Natural killer cell (primary cell): ENCODE measurements around the gene ZNF367. TPM values are rescaled to one million over a fixed set of nuclear protein-coding genes. Genes with fewer than 3 reads are reported as not detected.

Experiments used
- ATAC-seq, 3 donors: fragments of 150-1000 bp in 2 of 3; fragments of 200-7000 bp in 1 of 3; cut with Tn5 transposase; 1 replicate in 1 of 3; 2 replicates in 2 of 3; pipeline ENCODE4 v1.10.0; 2021; ENCODE audit warnings: mild to moderate bottlenecking in 2 of 3, moderate library complexity in 2 of 3
- DNase-seq, 2 donors: peaks; one replicate each; pipeline versions ENCODE4 v3.0.0 to v3.0.0-alpha.2; 2013 to 2021; ENCODE audit warnings: mixed read lengths in 1 of 2
- H3K27ac ChIP-seq: one replicate; pipeline ENCODE4 v1.5.1; 2013; ENCODE audit warnings: mild to moderate bottlenecking, low read length
- H3K27me3 ChIP-seq: one replicate; pipeline ENCODE4 v1.6.1; 2013; ENCODE audit warnings: low read length; ENCODE audit not compliant: control insufficient read depth, insufficient read depth
- H3K36me3 ChIP-seq: one replicate; pipeline ENCODE4 v1.6.1; 2013; ENCODE audit warnings: low read length; ENCODE audit not compliant: control insufficient read depth, insufficient read depth
- H3K4me1 ChIP-seq: one replicate; pipeline ENCODE4 v1.6.1; 2013; ENCODE audit warnings: low read length; ENCODE audit not compliant: control insufficient read depth, insufficient read depth
- H3K4me3 ChIP-seq: one replicate; pipeline ENCODE4 v1.5.1; 2013; ENCODE audit warnings: low read length
- H3K9me3 ChIP-seq: one replicate; pipeline ENCODE4 v1.6.1; 2013; ENCODE audit warnings: low read length; ENCODE audit not compliant: control insufficient read depth, insufficient read depth
- H3K27ac Mint-ChIP-seq, 2 donors: one replicate each; pipeline ENCODE4 v1.8.0; 2022; ENCODE audit warnings: mild to moderate bottlenecking in 2 of 2, mixed read lengths in 2 of 2, moderate library complexity in 1 of 2
- H3K27me3 Mint-ChIP-seq, 2 donors: one replicate each; pipeline ENCODE4 v1.8.0; 2022; ENCODE audit warnings: low read depth in 2 of 2, mixed read lengths in 2 of 2
- H3K36me3 Mint-ChIP-seq: one replicate; pipeline ENCODE4 v1.8.0; 2022; ENCODE audit warnings: mixed read lengths
- H3K4me1 Mint-ChIP-seq, 2 donors: one replicate each; pipeline ENCODE4 v1.8.0; 2022; ENCODE audit warnings: mixed read lengths in 2 of 2
- H3K4me3 Mint-ChIP-seq: one replicate; pipeline ENCODE4 v1.8.0; 2022; ENCODE audit warnings: mild to moderate bottlenecking, moderate library complexity, mixed read lengths
- H3K9me3 Mint-ChIP-seq, 2 donors: one replicate each; pipeline ENCODE4 v1.8.0; 2022; ENCODE audit warnings: mixed read lengths in 2 of 2
- CTCF ChIP-seq: fragments of 200-600 bp; IDR thresholded peaks from one replicate; pipeline ENCODE4 v1.8.0; 2022; ENCODE audit warnings: antibody characterized with exemption
- WGBS: methylation state at CpG from one replicate; pipeline ENCODE4 v1.1.7; 2013; ENCODE audit warnings: missing lambda C conversion rate; ENCODE audit not compliant: insufficient coverage; 5-methylcytosine and 5-hydroxymethylcytosine counted together
- intact Hi-C: fragments of 100-400 bp; cut with micrococcal nuclease; formaldehyde crosslinking; loops from one replicate; pipeline ENCODE4 v1.14.2; 2022
- total RNA-seq, 4 donors: library from RNA; stranded (reverse); fragments of 120-200 nt in 1 of 4; gene quantifications; one replicate each; pipeline versions ENCODE4 v1.2.3 to v1.2.4, GENCODE V29; 2013 to 2022

ZNF367 gene
- total RNA-seq, 3 donors from 2014 or later (not counting 1 experiment from before 2014, with no cell fraction given): 4.4 to 6.2 (median 4.5) TPM

GRCh38 chr9:96348261-96348660 is 69.9 kb downstream of the ZNF367 start:
- Histone ChIP-seq H3K27ac (no peak overlapping the region), H3K4me1 (no peaks in the 10 kb centered on the region), H3K4me3 (no peak overlapping the region), H3K9me3 (no peaks in the 10 kb centered on the region), H3K27me3 (no peaks in the 10 kb centered on the region), H3K36me3 (no peaks in the 10 kb centered on the region)
- 93% methylated on average over 5 of the region's 5 CpGs for WGBS
- no peak for ATAC-seq
- Mint-ChIP-seq H3K4me1 (no peaks in the 10 kb centered on the region), H3K27ac (no peak overlapping the region), H3K9me3 (no peaks in the 10 kb centered on the region), H3K36me3 (no peaks in the 10 kb centered on the region), H3K27me3 (no peaks in the 10 kb centered on the region), H3K4me3 (no peak overlapping the region)
- DNase-seq: no peak
- intact Hi-C loops: no loop called here
- TF ChIP-seq CTCF: no peak

- no peak for ATAC-seq
- H3K9me3 ChIP-seq: no peaks in the 10 kb centered on the region
- no peak overlapping the region for H3K4me3 ChIP-seq
- no peak for TF ChIP-seq CTCF
- 97% methylated on average over 9 of the region's 9 CpGs for WGBS
- H3K4me1 ChIP-seq: no peaks in the 10 kb centered on the region
- H3K36me3 ChIP-seq: no peaks in the 10 kb centered on the region
- H3K27me3 Mint-ChIP-seq: no peaks in the 10 kb centered on the region
- intact Hi-C loops: no loop called here
- H3K27me3 ChIP-seq: no peaks in the 10 kb centered on the region
- no peak overlapping the region for H3K27ac ChIP-seq
- H3K4me3 Mint-ChIP-seq: no peak overlapping the region
- H3K4me1 Mint-ChIP-seq: no peaks in the 10 kb centered on the region
- H3K27ac Mint-ChIP-seq: no peak overlapping the region
- no peak for DNase-seq
- no peaks in the 10 kb centered on the region for H3K9me3 Mint-ChIP-seq
- no peaks in the 10 kb centered on the region for H3K36me3 Mint-ChIP-seq
These were observed 72.6 kb downstream of the ZNF367 start for GRCh38 chr9:96345551-96345950.

- no peaks in the 10 kb centered on the region for H3K4me1 Mint-ChIP-seq
- intact Hi-C loops: no loop called here
- H3K4me3 Mint-ChIP-seq: no peak overlapping the region
- DNase-seq: no peak
- H3K27me3 Mint-ChIP-seq: no peaks in the 10 kb centered on the region
- no peak overlapping the region for H3K27ac ChIP-seq
- H3K4me1 ChIP-seq: no peaks in the 10 kb centered on the region
- no peak for TF ChIP-seq CTCF
- no peak for ATAC-seq
- H3K9me3 Mint-ChIP-seq: no peaks in the 10 kb centered on the region
- H3K36me3 ChIP-seq: no peaks in the 10 kb centered on the region
- no peak overlapping the region for H3K4me3 ChIP-seq
- no peaks in the 10 kb centered on the region for H3K36me3 Mint-ChIP-seq
- no peak overlapping the region for H3K27ac Mint-ChIP-seq
- WGBS: 100% methylated on average over 2 of the region's 6 CpGs
- H3K27me3 ChIP-seq: no peaks in the 10 kb centered on the region
- no peaks in the 10 kb centered on the region for H3K9me3 ChIP-seq
These were observed 73.6 kb downstream of the ZNF367 start for GRCh38 chr9:96344458-96345180.
